HepG2 (cell line): ENCODE data around the gene EBF4. TPM values are rescaled to one million over a fixed set of nuclear protein-coding genes. Genes with fewer than 3 reads are reported as not detected.

Experiments used
- ARID4A ChIP-seq: sonication (generic); formaldehyde crosslinking; IDR thresholded peaks from 2 replicates; pipeline ENCODE4 v1.5.0; 2020; ENCODE audit warnings: mild to moderate bottlenecking, missing genetic modification reagents, borderline replicate concordance
- ARNTL ChIP-seq: sonication (generic); formaldehyde crosslinking; IDR thresholded peaks from 2 replicates; pipeline ENCODE4 v1.4.0; 2020; ENCODE audit warnings: mild to moderate bottlenecking, missing genetic modification reagents
- BCL6 ChIP-seq: IDR thresholded peaks from 2 replicates; pipeline ENCODE4 v1.6.1; 2016; ENCODE audit warnings: missing genetic modification reagents, missing compliant biosample characterization
- DNMT1 ChIP-seq: sonication (generic); formaldehyde crosslinking; IDR thresholded peaks from 2 replicates; pipeline ENCODE4 v1.5.1; 2020; ENCODE audit warnings: mild to moderate bottlenecking, missing genetic modification reagents
- HMGXB4 ChIP-seq, 2 experiments: sonication (generic) in 1 of 2; formaldehyde crosslinking in 1 of 2; IDR thresholded peaks; 2 replicates each; pipeline versions ENCODE4 v1.4.0 to v1.6.1; 2018 to 2020; ENCODE audit warnings: missing genetic modification reagents in 2 of 2, borderline replicate concordance in 1 of 2, low read depth in 1 of 2, mild to moderate bottlenecking in 1 of 2, missing biosample characterization in 1 of 2
- KDM5A ChIP-seq: fragments of 200-600 bp; sonication (generic); IDR thresholded peaks from 2 replicates; pipeline ENCODE4 v1.7.0; 2018; ENCODE audit warnings: antibody characterized with exemption, mild to moderate bottlenecking, low read length, borderline replicate concordance
- MAFF ChIP-seq: IDR thresholded peaks from 2 replicates; pipeline ENCODE4 v1.6.1; 2011; ENCODE audit warnings: low read depth, low read length, improper control_type of control experiment
- MAZ ChIP-seq, 2 experiments: sonication (generic) in 1 of 2; formaldehyde crosslinking in 1 of 2; IDR thresholded peaks; 2 replicates each; pipeline versions ENCODE4 v1.5.0 to v1.6.1; 2012 to 2020; ENCODE audit warnings: low read depth in 2 of 2, mild to moderate bottlenecking in 2 of 2, borderline replicate concordance in 1 of 2, improper control_type of control experiment in 1 of 2, low read length in 1 of 2, missing genetic modification reagents in 1 of 2, moderate library complexity in 1 of 2
- RFX5 ChIP-seq: IDR thresholded peaks from 2 replicates; pipeline ENCODE4 v1.6.1; 2011; ENCODE audit warnings: low read depth, low read length, improper control_type of control experiment
- ZBTB14 ChIP-seq: sonication (generic); formaldehyde crosslinking; IDR thresholded peaks from 2 replicates; pipeline ENCODE4 v1.4.0; 2020; ENCODE audit warnings: missing genetic modification reagents
- ZNF761 ChIP-seq: sonication (generic); formaldehyde crosslinking; conservative IDR thresholded peaks from 2 replicates; pipeline ENCODE4 v1.4.0; 2020; ENCODE audit warnings: mild to moderate bottlenecking, missing genetic modification reagents
- ZNF772 ChIP-seq: sonication (generic); formaldehyde crosslinking; IDR thresholded peaks from 2 replicates; pipeline ENCODE4 v1.5.0; 2020; ENCODE audit warnings: mild to moderate bottlenecking, missing genetic modification reagents
- ZNF788 ChIP-seq: sonication (generic); formaldehyde crosslinking; IDR thresholded peaks from 2 replicates; pipeline ENCODE4 v1.5.0; 2020; ENCODE audit warnings: mild to moderate bottlenecking, missing genetic modification reagents, borderline replicate concordance
- polyA plus RNA-seq, 8 experiments: library from polyadenylated mRNA; depleted of rRNA in 3 of 8; stranded (reverse) in 7 of 8; unstranded in 1 of 8; fragments of >200 nt; fragmentation: Illumina TruSeq in 4 of 8; extraction: Trizol in 4 of 8; gene quantifications; 2 replicates each; pipeline versions ENCODE4 v1.2.1 to v1.2.3, GENCODE V29; 2011 to 2016; ENCODE audit warnings: low read depth in 4 of 8, missing spikeins in 1 of 8, mixed read lengths in 1 of 8; ENCODE audit not compliant: insufficient read depth in 1 of 8
- total RNA-seq, 5 experiments: library from RNA; depleted of rRNA; stranded (reverse); fragments of >200 nt; fragmentation: Illumina TruSeq; extraction: Trizol; gene quantifications; 2 replicates each; pipeline ENCODE4 v1.2.3, GENCODE V29; 2016; ENCODE audit warnings: low read depth in 1 of 5
- TF ChIP-seq, protein P1 (sequence below), 2 experiments: sonication (generic) in 1 of 2; formaldehyde crosslinking in 1 of 2; IDR thresholded peaks; 2 replicates each; pipeline versions ENCODE4 v1.4.0 to v1.6.1; 2016 to 2020; ENCODE audit warnings: borderline replicate concordance in 1 of 2, low read depth in 1 of 2, mild to moderate bottlenecking in 1 of 2, missing genetic modification reagents in 1 of 2

The EBF4 gene
- total and polyA plus RNA-seq, 2 of the 13 experiments (the other 11 are each of a cell fraction or from before 2014, with no cell fraction given) = 0.84 to 2.2 TPM

- TF ChIP-seq BCL6 (CRISPR knock-in tag) (peak; percentile 50; the same call in 1 of the 2 replicates), KDM5A (no peak), ARID4A (CRISPR knock-in tag) (peak; percentile 9; the same call in 1 of the 2 replicates), ARNTL (CRISPR knock-in tag) (peak; percentile 35; the same call in 1 of the 2 replicates), HMGXB4 (CRISPR knock-in tag; IDR thresholded peaks at IDR 0.05; ENCODE audit: borderline replicate concordance in 1 of 2, low read depth in 1 of 2) (peak in 1 of 2 experiments; percentile 47; a peak in 1 of 4 replicates), DNMT1 (CRISPR knock-in tag) (peak; percentile 65; the same call in 1 of the 2 replicates), ZNF761 (0 out of 2 replicates have a peak, but pooled peaks have one; percentile 25), RFX5 (no peak), ZNF788 (peak; percentile 42; the same call in 1 of the 2 replicates), ZNF772 (CRISPR knock-in tag) (peak; percentile 66; the same call in 1 of the 2 replicates), MAZ (IDR thresholded peaks at IDR 0.05; ENCODE audit: borderline replicate concordance, low read depth, low read length) (no peak), MAZ (CRISPR knock-in tag; IDR thresholded peaks at IDR 0.05; ENCODE audit: low read depth) (0 out of 2 replicates have a peak, but pooled peaks have one; percentile 49), ZBTB14 (0 out of 2 replicates have a peak, but pooled peaks have one; percentile 39), MAFF (no peak)
- TF ChIP-seq, protein P1, sequence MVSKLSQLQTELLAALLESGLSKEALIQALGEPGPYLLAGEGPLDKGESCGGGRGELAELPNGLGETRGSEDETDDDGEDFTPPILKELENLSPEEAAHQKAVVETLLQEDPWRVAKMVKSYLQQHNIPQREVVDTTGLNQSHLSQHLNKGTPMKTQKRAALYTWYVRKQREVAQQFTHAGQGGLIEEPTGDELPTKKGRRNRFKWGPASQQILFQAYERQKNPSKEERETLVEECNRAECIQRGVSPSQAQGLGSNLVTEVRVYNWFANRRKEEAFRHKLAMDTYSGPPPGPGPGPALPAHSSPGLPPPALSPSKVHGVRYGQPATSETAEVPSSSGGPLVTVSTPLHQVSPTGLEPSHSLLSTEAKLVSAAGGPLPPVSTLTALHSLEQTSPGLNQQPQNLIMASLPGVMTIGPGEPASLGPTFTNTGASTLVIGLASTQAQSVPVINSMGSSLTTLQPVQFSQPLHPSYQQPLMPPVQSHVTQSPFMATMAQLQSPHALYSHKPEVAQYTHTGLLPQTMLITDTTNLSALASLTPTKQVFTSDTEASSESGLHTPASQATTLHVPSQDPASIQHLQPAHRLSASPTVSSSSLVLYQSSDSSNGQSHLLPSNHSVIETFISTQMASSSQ (IDR thresholded peaks at IDR 0.05; ENCODE audit: low read depth) = no peak
- TF ChIP-seq, protein P1 (CRISPR knock-in tag; IDR thresholded peaks at IDR 0.05; ENCODE audit: borderline replicate concordance) = peak; percentile 53; the same call in 1 of the 2 replicates
Measured at GRCh38 chr20:2693286-2694007, 867 bp downstream of the EBF4 start (continued).
